GM19099 (cell line): ENCODE measurements around the gene SRGAP2B.
"Not testable (repeated sequence)": the region's sequence is repeated elsewhere in the genome, so short reads cannot be mapped to it uniquely, and the experiment has no call there.

Experiments used
- POLR2A ChIP-seq: IDR thresholded peaks from 3 replicates; pipeline ENCODE4 v1.6.1; 2011; ENCODE audit warnings: low read depth; ENCODE audit not compliant: insufficient read length; ENCODE audit errors: extremely low read depth

Gene SRGAP2B

GRCh38 chr1:145095284-145096057, at the start of gene SRGAP2B, which contains the start of gene FAM72D:
TSS of gene SRGAP2B (minus strand) at chr1:145095328. CDS start at chr1:145092901, 2,427 bp downstream.
TSS of gene FAM72D (plus strand) at chr1:145095974. CDS start at chr1:145096848, 874 bp downstream.
- TF ChIP-seq POLR2A = not testable (repeated sequence)
